SK-N-MC (cell line): ENCODE data around the gene ARHGAP18.

Source experiments
- EZH2 ChIP-seq: fragments of 200-600 bp; sonication (generic); IDR thresholded peaks from one replicate; pipeline ENCODE4 v1.6.1; 2017; ENCODE audit warnings: antibody characterized with exemption
- FOXP2 ChIP-seq: optimal IDR thresholded peaks from 2 replicates; pipeline ENCODE3; 2011; ENCODE audit warnings: mild to moderate bottlenecking, moderate library complexity; ENCODE audit not compliant: insufficient read depth; ENCODE audit errors: extremely low read length, control extremely low read depth
- POLR2AphosphoS5 ChIP-seq: IDR thresholded peaks from 2 replicates; pipeline ENCODE4 v1.6.1; 2012; ENCODE audit warnings: mild to moderate bottlenecking, low read depth, low read length, borderline replicate concordance

- TF ChIP-seq POLR2AphosphoS5 (no peak), EZH2 (no peak), FOXP2 (no peak)
These were observed 117.3 kb downstream of the ARHGAP18 start for GRCh38 chr6:129592516-129593232.
